CD4-positive, alpha-beta T cell (primary cell): ENCODE results near the gene HM13. TPM values are rescaled to one million over a fixed set of nuclear protein-coding genes. Genes with fewer than 3 reads are reported as not detected.

ENCODE experiments used
- ATAC-seq: fragments of 200-7000 bp; cut with Tn5 transposase; one replicate; pipeline ENCODE4 v1.10.0; 2022; ENCODE audit warnings: mild to moderate bottlenecking; ENCODE audit not compliant: poor library complexity
- CTCF ChIA-PET: fragments of 350-600 bp; sonication (Branson Sonifier 250); formaldehyde crosslinking; loops from one replicate; lab custom pipeline; 2021; ENCODE audit warnings: antibody characterized with exemption, inconsistent platforms; lab: Charles Lee
- POLR2A ChIA-PET: fragments of 350-600 bp; sonication (Branson Sonifier 250); formaldehyde crosslinking; loops from one replicate; lab custom pipeline; 2021; ENCODE audit warnings: antibody characterized with exemption, inconsistent platforms; lab: Charles Lee
- DNase-seq, 14 experiments: peaks; one replicate each; pipeline ENCODE4 v3.0.0-alpha.2; 2013 to 2020; ENCODE audit warnings: mixed read lengths in 2 of 14
- H3K27ac ChIP-seq, 2 donors: one replicate each; pipeline versions ENCODE4 v1.5.1 to v1.7.0; 2013; ENCODE audit warnings: low read length in 2 of 2, low read depth in 1 of 2, mild to moderate bottlenecking in 1 of 2
- H3K27me3 ChIP-seq, 2 experiments: 1 replicate in 1 of 2; 2 replicates in 1 of 2; pipeline versions ENCODE4 v1.6.1 to v1.7.0; 2013; ENCODE audit warnings: low read length in 2 of 2, control low read depth in 1 of 2, mild to moderate bottlenecking in 1 of 2, moderate library complexity in 1 of 2; ENCODE audit not compliant: insufficient read depth in 2 of 2, control insufficient read depth in 1 of 2
- H3K36me3 ChIP-seq: one replicate; pipeline ENCODE4 v1.6.1; 2013; ENCODE audit warnings: low read length, control low read depth; ENCODE audit not compliant: insufficient read depth
- H3K4me1 ChIP-seq: one replicate; pipeline ENCODE4 v1.6.1; 2013; ENCODE audit warnings: low read length, control low read depth; ENCODE audit not compliant: insufficient read depth
- H3K4me3 ChIP-seq: one replicate; pipeline ENCODE4 v1.5.1; 2013; ENCODE audit warnings: mild to moderate bottlenecking, low read length, moderate library complexity
- H3K9me3 ChIP-seq, 2 experiments: 1 replicate in 1 of 2; 2 replicates in 1 of 2; pipeline versions ENCODE4 v1.6.1 to v1.7.0; 2013; ENCODE audit warnings: low read length in 2 of 2, mild to moderate bottlenecking in 2 of 2, control low read depth in 1 of 2, moderate library complexity in 1 of 2; ENCODE audit not compliant: control insufficient read depth in 1 of 2, insufficient read depth in 1 of 2
- H3K27ac Mint-ChIP-seq: one replicate; pipeline ENCODE4 v1.8.0; 2020; ENCODE audit warnings: mixed read lengths
- H3K27me3 Mint-ChIP-seq: one replicate; pipeline ENCODE4 v1.8.0; 2021; ENCODE audit warnings: mixed read lengths
- H3K36me3 Mint-ChIP-seq: one replicate; pipeline ENCODE4 v1.8.0; 2021; ENCODE audit warnings: low read depth, mixed read lengths
- H3K4me1 Mint-ChIP-seq: one replicate; pipeline ENCODE4 v1.8.0; 2021; ENCODE audit warnings: low read depth, mixed read lengths
- H3K4me3 Mint-ChIP-seq: one replicate; pipeline ENCODE4 v1.8.0; 2020; ENCODE audit warnings: mild to moderate bottlenecking, mixed read lengths
- H3K9me3 Mint-ChIP-seq: one replicate; pipeline ENCODE4 v1.8.0; 2020; ENCODE audit warnings: mixed read lengths
- intact Hi-C, 2 experiments: fragments of 100-400 bp; cut with DNase I in 1 of 2; cut with micrococcal nuclease in 1 of 2; formaldehyde crosslinking; loops; one replicate each; pipeline versions ENCODE4 v1.15.1 to v1.9.0; 2023 to 2025; cut with DNase I, micrococcal nuclease
- total RNA-seq, 174 experiments: library from RNA in 2 of 174; stranded (reverse) in 2 of 174; gene quantifications; one replicate each; pipeline ENCODE4 v1.2.3 and lab custom pipeline; 2021 to 2026
- TF ChIP-seq, protein P1 (sequence below): fragments of 200-600 bp; IDR thresholded peaks from one replicate; pipeline ENCODE4 v1.8.0; 2022; ENCODE audit warnings: antibody characterized with exemption, mild to moderate bottlenecking

HM13 gene
- total RNA-seq, 2 experiments from 2014 or later, result 97.8 to 113 TPM

DNA sequence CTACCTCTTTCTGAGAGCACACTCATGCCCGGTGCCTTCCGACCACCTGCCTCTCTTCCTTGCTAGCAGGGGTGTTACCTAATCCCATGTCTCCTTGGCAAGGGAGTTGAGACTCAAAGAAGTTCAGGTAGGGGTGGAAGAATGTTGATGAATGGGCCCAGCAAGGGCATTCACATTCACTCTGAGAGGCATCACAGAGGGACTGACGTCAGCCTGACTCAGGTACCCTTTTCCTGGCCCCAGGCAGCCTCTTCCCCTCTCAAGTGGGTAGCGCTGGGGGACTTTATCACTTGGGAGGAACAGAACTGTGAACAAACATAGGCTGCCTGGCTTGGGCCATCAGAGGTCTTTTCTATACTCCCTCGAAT, 35.3 kb downstream of the HM13 start:
- DNase-seq, result no peak
- no peaks in the 10 kb centered on the region for H3K27me3 ChIP-seq
- Mint-ChIP-seq H3K36me3 (peaks cover 82% of the 10 kb centered on the region), H3K27ac (peak overlapping the region; percentile 99), H3K27me3 (no peaks in the 10 kb centered on the region), H3K9me3 (no peaks in the 10 kb centered on the region), H3K4me3 (peak overlapping the region; percentile 45), H3K4me1 (peaks cover 21% of the 10 kb centered on the region)
- POLR2A ChIA-PET, result no interaction called here
- H3K9me3 ChIP-seq, result no peaks in the 10 kb centered on the region
- no peak for ATAC-seq
- CTCF ChIA-PET, result interaction anchor here (1.3 kb wide), 1 partner anchor 20 kb away, joined by 4 read pairs; no protein-coding TSS in a partner anchor
- peaks cover 65% of the 10 kb centered on the region for H3K36me3 ChIP-seq
- H3K4me3 ChIP-seq, result no peak overlapping the region
- peaks cover 20% of the 10 kb centered on the region for H3K4me1 ChIP-seq
- no peak overlapping the region for H3K27ac ChIP-seq
- intact Hi-C loops, result loop anchor here in 1 of 2 experiments (5.0 kb wide), 1 partner anchor 37 kb away; the partner anchor contains the start of gene HM13
- TF ChIP-seq, protein P1, sequence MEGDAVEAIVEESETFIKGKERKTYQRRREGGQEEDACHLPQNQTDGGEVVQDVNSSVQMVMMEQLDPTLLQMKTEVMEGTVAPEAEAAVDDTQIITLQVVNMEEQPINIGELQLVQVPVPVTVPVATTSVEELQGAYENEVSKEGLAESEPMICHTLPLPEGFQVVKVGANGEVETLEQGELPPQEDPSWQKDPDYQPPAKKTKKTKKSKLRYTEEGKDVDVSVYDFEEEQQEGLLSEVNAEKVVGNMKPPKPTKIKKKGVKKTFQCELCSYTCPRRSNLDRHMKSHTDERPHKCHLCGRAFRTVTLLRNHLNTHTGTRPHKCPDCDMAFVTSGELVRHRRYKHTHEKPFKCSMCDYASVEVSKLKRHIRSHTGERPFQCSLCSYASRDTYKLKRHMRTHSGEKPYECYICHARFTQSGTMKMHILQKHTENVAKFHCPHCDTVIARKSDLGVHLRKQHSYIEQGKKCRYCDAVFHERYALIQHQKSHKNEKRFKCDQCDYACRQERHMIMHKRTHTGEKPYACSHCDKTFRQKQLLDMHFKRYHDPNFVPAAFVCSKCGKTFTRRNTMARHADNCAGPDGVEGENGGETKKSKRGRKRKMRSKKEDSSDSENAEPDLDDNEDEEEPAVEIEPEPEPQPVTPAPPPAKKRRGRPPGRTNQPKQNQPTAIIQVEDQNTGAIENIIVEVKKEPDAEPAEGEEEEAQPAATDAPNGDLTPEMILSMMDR, result no peak

DNA sequence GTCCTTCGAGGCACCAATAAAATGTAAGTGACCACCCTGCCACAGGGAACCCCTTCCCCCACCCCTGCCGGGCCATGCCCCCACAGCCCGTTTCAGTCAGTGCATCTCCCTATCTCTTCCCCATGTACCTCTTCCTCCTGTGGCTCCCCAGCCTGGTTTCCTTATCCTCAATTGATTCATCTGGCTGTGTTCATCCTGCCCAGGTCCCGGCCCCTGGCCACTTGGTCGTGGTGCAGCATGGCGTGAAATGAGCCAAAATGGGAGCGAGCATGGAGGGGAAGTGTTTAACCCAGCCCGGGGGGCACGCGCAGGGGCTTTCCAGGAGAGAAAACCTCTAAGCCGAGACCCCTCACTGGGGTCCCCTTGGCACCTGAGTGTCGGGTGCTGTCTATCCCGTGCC, 35.9 kb downstream of the HM13 start:
- peaks cover 21% of the 10 kb centered on the region for H3K4me1 Mint-ChIP-seq
- Histone ChIP-seq H3K27ac (no peak overlapping the region), H3K9me3 (no peaks in the 10 kb centered on the region), H3K27me3 (no peaks in the 10 kb centered on the region), H3K4me3 (no peak overlapping the region), H3K36me3 (peaks cover 71% of the 10 kb centered on the region), H3K4me1 (peaks cover 20% of the 10 kb centered on the region)
- POLR2A ChIA-PET, result no interaction called here
- ATAC-seq, result no peak
- TF ChIP-seq, protein P1, result no peak
- H3K36me3 Mint-ChIP-seq, result peaks cover 82% of the 10 kb centered on the region
- CTCF ChIA-PET, result no interaction called here
- H3K9me3 Mint-ChIP-seq, result no peaks in the 10 kb centered on the region
- H3K4me3 Mint-ChIP-seq, result peak overlapping the region; percentile 45
- no peak for DNase-seq
- intact Hi-C loops, result no loop called here
- peak overlapping the region; percentile 99 for H3K27ac Mint-ChIP-seq
- no peaks in the 10 kb centered on the region for H3K27me3 Mint-ChIP-seq

DNA sequence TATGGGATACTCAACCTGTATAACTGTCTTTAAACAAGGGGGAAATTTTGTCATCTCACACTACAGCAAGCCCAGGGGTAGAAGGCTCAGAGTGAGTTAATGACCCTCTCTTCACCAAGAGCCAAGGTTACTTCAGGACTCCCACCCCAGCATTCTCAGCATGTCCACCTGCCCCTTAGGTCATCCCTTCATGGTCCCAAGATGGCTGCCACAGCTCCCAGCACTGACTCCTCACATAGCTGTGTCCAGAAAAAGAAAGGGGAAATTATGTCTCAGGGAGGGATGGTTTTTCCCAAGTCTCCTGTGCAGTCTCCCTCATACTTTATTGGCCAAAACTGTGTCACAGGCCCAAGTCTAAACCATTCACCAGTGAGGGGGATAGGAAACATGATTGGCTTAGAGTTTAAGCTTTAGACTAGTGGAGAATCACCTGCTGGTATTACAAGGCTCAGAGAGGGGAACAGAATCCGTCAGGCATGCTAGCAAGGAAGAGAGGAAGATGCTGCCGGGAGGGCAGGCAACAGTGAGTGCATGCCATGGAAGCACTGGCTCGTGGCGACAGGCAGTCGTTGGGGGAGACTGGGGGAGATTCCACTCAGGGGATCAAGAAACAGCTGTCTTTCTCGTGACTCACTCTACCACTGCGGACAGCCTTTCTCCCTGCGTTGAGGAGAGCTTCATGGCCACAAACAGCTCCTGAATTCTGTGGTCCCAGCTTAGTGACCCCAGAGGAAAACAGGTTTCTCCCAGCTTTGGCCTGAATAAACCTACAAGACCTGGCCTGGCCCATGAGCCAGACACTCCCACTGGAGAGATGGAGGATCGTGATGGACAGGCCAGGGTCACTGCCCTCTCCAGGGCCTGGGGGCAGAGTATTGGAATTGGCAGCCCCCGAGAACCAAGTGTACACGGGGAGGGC, 37.2 kb downstream of the HM13 start:
- no peaks in the 10 kb centered on the region for H3K9me3 Mint-ChIP-seq
- no peaks in the 10 kb centered on the region for H3K27me3 ChIP-seq
- intact Hi-C loops, result no loop called here
- no peak overlapping the region for H3K4me3 ChIP-seq
- no peaks in the 10 kb centered on the region for H3K27me3 Mint-ChIP-seq
- peaks cover 21% of the 10 kb centered on the region for H3K4me1 Mint-ChIP-seq
- POLR2A ChIA-PET, result interaction anchor here (1.6 kb wide), 1 partner anchor 16 kb away, joined by 3 read pairs; no protein-coding TSS in a partner anchor
- peaks cover 81% of the 10 kb centered on the region for H3K36me3 Mint-ChIP-seq
- H3K9me3 ChIP-seq, result no peaks in the 10 kb centered on the region
- ATAC-seq, result no peak
- TF ChIP-seq, protein P1, result no peak
- H3K27ac Mint-ChIP-seq, result no peak overlapping the region
- no peak overlapping the region for H3K4me3 Mint-ChIP-seq
- DNase-seq, result no peak
- no peak overlapping the region for H3K27ac ChIP-seq
- CTCF ChIA-PET, result interaction anchor here (4.1 kb wide), 1 partner anchor 61 kb away, joined by 27 read pairs; no protein-coding TSS in a partner anchor
- H3K4me1 ChIP-seq, result peaks cover 18% of the 10 kb centered on the region
- peaks cover 74% of the 10 kb centered on the region for H3K36me3 ChIP-seq
